Uterus (tissue), 2 donors: ENCODE results near the gene DLG5.

Source experiments
- POLR2A ChIP-seq, 2 donors: fragments of 450-650 bp; IDR thresholded peaks; one replicate each; pipeline ENCODE4 v1.6.1; 2016; ENCODE audit warnings: antibody characterized with exemption in 2 of 2, mild to moderate bottlenecking in 1 of 2, moderate library complexity in 1 of 2
- TF ChIP-seq, protein P1 (sequence below), 4 experiments: fragments of 200-600 bp in 2 of 4; fragments of 450-650 bp in 2 of 4; sonication (generic) in 2 of 4; IDR thresholded peaks; one replicate each; pipeline ENCODE4 v1.5.1; 2016 to 2019; ENCODE audit warnings: antibody characterized with exemption in 4 of 4, mild to moderate bottlenecking in 2 of 4, moderate library complexity in 1 of 4

DNA sequence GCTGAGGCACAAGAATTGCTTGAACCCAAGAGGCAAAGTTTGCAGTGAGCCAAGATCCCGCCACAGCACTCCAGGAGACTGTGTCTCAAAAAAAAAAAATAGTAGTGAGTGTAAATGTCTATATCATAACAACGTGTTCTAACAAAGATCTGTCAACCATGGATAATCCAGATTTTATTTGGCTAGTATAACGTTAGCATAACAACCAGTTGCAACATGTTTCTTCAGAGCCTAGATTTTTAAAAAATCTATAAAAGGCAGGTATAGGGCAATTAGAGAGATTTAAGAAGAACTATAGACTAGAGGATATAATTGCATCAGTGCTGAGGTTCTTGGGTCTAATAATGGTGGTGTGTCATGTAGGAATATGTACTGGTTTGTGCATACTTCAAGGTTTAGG, 30.5 kb downstream of the DLG5 start:
- no peak for TF ChIP-seq POLR2A (IDR thresholded peaks at IDR 0.05)
- TF ChIP-seq, protein P1, sequence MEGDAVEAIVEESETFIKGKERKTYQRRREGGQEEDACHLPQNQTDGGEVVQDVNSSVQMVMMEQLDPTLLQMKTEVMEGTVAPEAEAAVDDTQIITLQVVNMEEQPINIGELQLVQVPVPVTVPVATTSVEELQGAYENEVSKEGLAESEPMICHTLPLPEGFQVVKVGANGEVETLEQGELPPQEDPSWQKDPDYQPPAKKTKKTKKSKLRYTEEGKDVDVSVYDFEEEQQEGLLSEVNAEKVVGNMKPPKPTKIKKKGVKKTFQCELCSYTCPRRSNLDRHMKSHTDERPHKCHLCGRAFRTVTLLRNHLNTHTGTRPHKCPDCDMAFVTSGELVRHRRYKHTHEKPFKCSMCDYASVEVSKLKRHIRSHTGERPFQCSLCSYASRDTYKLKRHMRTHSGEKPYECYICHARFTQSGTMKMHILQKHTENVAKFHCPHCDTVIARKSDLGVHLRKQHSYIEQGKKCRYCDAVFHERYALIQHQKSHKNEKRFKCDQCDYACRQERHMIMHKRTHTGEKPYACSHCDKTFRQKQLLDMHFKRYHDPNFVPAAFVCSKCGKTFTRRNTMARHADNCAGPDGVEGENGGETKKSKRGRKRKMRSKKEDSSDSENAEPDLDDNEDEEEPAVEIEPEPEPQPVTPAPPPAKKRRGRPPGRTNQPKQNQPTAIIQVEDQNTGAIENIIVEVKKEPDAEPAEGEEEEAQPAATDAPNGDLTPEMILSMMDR (IDR thresholded peaks at IDR 0.05), result no peak
